ENCODE results near the gene RNF152.

GRCh38 chr18:61931654-61932379 lies 39.0 kb upstream of the RNF152 start:
- TF ChIP-seq POLR2A (IDR thresholded peaks at IDR 0.05) (no peak), CTCF (IDR thresholded peaks at IDR 0.05 in 4 of 5, conservative IDR thresholded peaks at IDR 0.05 in 1 of 5) (no peak)

Measured in gastrocnemius medialis (tissue), 4 donors.